ENCODE measurements around the gene HLF.
A peak's percentile ranks its signal among the peaks of the same experiment; 100 is the strongest.

The HLF gene

DNA sequence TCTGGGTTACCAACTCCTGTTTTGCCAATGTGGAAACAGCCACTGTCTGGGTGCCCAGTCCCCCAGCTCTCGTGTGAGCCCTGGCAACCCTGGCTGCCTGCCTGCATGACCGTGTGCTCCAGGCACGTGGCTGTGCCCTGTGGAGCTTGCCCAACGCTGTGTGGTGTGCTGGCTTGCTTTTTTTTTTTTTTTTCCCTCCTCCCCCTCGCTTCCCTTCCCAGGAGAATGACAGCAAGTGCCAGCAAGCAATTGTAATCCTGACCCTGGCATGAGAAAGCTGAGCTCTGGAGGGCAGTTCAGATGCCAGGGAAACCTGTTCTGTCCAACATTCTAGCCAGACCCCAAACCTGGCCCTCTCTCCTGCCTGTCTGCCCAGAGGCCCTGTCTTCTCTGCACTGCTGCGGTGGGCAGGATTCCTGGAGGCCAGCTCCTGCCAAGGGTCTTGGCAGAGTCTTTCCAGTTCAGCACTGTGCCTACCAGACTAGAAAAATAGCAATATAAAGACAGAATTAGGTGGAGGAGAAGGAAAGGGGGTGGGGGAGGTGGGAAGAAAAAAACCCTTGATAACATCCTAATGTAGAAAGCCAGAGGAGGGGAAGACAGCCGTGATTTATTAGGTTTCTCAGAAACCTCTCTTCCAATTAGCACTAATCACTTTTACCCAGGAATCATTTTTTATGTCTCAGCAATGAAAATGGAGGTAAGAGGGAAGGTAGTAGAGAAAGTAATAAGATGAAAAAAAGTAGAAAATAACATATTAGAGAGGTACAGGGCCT, 9.0 kb downstream of the HLF start:
- peak; percentile 50 to 94 (median 72) for DNase-seq
- intact Hi-C loops (cut with DNase I) = no loop called here

DNA sequence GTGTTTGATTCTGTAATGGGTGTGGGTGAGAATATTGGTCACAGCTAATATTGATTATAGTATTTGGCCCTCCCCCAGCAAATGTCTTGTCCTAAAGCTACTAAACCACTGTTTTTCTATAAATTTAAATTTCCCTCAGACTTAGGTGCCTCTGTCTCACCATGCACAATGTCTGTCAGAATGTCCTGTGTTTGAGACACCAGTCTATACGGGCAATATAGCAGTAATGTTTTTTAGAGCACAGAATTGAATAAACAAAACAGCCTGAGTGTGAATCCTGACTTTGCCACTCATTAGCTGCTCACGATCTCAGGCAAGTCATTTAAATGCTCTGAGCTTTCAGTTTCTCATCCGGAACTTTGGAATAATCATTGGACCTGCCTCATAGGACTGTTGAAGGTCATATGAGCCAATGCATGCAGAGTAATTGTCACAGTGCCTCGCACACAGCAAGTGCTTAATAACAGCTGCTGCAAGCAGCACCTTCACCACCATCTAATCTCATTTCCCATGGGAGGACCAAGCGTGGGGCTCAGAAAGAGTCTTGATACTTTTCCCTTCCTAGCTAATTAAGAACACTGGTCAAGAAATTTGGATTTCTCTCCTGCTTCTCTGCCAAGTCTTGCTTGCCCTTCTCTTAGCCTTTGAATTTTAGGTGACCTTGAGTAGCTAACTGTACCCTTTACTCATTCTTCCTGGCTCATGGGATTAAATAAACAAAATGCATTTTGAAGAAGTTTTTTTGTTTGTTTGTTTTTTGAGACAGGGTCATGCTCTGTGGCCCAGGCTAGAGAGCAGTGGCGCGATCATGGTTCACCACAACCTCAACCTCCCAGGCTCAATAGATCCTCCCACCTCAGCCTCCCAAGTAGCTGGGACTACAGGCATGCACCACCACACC, 9.8 kb downstream of the HLF start:
- DNase-seq = no peak
- intact Hi-C loops (cut with DNase I) = no loop called here

- intact Hi-C loops (cut with DNase I) = no loop called here
- no peak for DNase-seq
Measured at GRCh38 chr17:55275894-55276804, 11.4 kb downstream of the HLF start.

- no peak for DNase-seq
- intact Hi-C loops (cut with DNase I) = no loop called here
Measured at GRCh38 chr17:55278173-55278961, 13.6 kb downstream of the HLF start.

GRCh38 chr17:55279203-55279602, 14.4 kb downstream of the HLF start:
- DNase-seq = no peak
- intact Hi-C loops (cut with DNase I) = no loop called here

- DNase-seq = no peak
- intact Hi-C loops (cut with DNase I) = no loop called here
Measured at GRCh38 chr17:55279788-55280187, 15.0 kb downstream of the HLF start.

- intact Hi-C loops (cut with DNase I) = no loop called here
- DNase-seq = no peak
Measured at GRCh38 chr17:55280212-55280611, 15.5 kb downstream of the HLF start.

DNA sequence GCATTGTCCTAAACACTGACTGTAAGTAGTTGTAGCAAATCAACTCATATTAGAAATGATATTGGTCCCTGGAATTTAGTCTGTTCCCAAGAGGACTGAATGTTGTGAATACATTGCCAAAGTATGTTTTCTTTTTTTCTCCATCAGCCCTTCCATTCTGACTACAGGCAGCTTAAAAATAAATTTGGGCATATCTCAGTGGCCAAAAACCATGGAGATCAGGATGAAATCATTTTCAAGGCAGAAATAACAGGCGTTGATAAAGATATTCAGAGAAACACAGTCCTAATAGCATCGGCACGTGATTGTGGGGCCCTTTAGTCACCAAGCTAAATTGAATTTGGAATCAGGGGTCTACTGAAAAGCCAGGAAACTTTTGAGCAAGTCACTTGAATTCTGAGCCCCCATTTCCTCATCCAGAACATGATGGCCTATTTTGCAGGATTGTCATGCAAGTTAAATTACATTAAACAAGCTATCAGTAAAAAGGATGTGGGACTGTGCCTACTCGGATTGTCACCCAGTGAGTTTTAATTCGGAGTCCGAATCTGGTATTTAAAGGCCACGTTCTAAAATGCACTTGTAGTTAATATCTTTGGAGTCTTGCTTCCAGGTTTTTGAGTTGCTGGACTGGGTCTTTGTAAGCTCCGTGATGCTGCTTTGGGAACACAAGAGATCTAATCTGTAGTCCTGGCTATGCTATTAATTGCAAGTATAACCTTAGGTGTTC, 17.1 kb downstream of the HLF start:
- intact Hi-C loops (cut with DNase I) = no loop called here
- no peak for DNase-seq

GRCh38 chr17:55282379-55282702, 17.6 kb downstream of the HLF start:
- no peak for DNase-seq
- intact Hi-C loops (cut with DNase I) = no loop called here

DNA sequence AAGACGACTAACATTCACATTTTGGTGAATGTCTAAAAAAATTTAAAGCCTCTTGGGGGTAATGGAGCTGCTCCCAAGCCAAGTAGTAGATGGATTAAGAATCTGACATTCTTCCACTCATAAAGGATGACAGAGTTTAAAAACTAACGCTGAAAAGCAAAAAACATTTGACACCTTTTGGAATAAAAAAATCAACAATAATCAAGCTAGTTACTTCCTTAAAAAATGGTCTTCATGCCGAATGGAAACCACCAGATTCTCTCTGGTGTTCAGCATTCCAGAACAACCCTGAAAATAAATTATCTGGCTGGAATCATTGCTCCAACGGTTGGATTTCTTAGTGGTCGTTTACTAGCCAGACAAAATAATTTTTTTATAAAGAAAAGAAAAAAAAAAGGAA, 18.0 kb downstream of the HLF start:
- intact Hi-C loops (cut with DNase I) = no loop called here
- DNase-seq = no peak

DNA sequence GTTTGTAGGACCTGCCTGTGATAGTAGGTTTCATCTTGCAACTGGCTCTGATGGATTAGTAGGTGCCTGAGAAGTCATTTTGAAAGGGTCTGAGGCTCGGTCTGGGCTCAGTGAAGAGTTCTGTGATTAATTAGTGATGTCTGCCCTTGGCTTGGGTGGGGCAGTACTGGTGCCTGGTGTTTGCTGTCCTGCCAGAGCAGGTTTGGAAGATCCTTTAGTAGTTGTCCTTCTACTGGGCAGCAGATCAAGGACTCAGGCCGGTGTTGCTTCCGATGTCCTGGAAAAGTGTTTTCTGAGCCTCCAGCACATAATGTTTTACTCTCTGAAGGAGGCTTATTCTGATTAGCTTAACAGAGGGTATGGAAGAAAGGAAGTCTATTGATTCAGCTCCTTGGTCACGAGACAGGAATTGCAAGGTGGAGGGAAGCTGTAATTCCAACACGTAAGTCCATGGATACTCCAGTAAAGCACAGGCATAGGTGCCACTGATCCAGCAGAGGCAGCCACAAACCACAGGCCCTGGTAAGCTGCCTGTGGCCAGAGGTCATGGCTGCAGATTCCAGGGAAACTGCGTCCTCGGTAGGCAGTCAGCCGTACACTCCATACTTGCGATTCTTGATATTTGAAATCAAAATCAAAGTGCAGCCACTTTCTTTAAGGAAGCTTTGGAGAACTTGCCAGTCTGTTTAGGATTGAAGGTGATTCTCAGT, 18.7 kb downstream of the HLF start:
- no peak for DNase-seq
- intact Hi-C loops (cut with DNase I) = no loop called here

GRCh38 chr17:55284001-55284884, 19.5 kb downstream of the HLF start:
- intact Hi-C loops (cut with DNase I) = no loop called here

DNA sequence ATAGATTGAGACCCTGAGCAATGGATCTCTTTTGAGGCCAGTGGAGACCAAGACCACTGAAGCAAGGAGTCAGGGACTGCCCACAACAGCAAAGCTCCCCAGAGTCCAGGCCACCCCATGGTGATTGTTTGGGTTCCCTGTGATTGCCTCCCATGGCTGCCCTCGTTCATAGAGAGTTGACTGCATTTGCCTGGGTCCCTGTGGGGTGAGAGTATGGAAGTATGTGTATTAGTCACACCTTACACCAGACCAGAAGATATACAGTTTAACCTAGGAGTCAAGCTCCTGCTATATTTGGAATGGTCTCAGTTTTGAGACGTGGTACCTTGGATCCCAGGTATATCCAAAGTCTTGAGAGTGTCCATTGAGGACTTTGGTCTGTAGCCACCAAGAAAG, 20.2 kb downstream of the HLF start:
- intact Hi-C loops (cut with DNase I) = no loop called here
- no peak for DNase-seq

More at GRCh38 chr17:55284001-55284884, 19.5 kb downstream of the HLF start:
- DNase-seq = no peak

- intact Hi-C loops (cut with DNase I) = no loop called here
Measured at GRCh38 chr17:55285340-55286301, 20.9 kb downstream of the HLF start.

DNA sequence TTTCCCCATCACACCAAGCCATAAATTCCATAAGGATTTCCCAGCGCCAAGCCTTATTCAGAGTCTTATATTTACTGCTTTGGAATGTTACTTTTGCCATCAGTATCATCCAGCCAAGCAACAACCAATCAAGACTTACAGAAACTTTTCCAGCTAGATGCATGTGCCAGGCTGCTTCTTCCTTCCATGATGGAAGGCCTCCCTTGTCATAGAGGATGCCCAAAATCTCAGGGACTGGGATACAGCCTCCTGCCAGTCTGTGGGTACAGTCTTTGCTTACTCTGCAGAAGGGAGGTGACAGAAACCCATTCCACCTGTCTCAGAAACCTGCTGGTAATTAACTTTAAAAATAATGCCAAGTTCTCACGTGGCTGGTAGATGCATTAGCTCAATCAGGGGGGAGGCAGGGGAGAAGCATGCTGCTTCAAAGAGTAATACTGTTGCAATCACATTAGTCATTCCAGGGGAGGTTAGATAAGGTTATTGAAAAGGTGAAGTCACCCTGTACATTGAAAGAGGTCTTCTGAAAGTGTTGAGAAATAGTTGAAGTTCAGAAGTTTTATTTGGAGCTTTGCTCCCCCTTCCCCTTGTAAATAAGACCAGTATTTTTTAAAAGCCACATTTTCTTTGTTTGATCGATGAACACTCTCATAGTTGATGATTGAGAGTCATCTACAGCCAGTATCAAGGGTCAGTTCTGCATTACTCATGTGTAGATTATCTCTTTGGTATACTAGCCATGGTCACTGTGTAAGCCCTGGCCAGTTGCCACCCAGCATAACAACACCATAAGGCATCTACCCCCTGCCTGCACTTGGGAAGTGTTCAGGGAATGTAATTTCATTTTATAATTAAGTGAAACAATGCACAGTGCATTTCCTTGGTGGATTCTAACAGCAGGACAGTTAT, 22.2 kb downstream of the HLF start:
- intact Hi-C loops (cut with DNase I) = no loop called here
- no peak for DNase-seq

More at GRCh38 chr17:55285340-55286301, 20.9 kb downstream of the HLF start:
- DNase-seq = peak; percentile 53 to 96 (median 83)

All from posterior cingulate gyrus (tissue), 11 donors.